K562 (cell line): ENCODE results near the gene FBXL13. TPM values are rescaled to one million over a fixed set of nuclear protein-coding genes. Genes with fewer than 3 reads are reported as not detected.
"Not testable (repeated sequence)": the region's sequence is repeated elsewhere in the genome, so short reads cannot be mapped to it uniquely, and the experiment has no call there.

Experiments used
- ATAC-seq: fragments of 200-7000 bp; cut with Tn5 transposase; 3 replicates; pipeline ENCODE4 v1.9.1; 2020; ENCODE audit warnings: moderate library complexity
- BruUV-seq: library from RNA; stranded (reverse); fragments of 400-500 nt; replicated peaks from 2 replicates; lab custom pipeline; 2021; lab: Mats Ljungman, UMichigan
- CTCF ChIA-PET: fragments of 300-600 bp; formaldehyde crosslinking; extraction: SDS; loops from one replicate; lab custom pipeline; 2021; ENCODE audit warnings: low intra/inter-chr PET ratio; lab: Yijun Ruan, JAX
- POLR2A ChIA-PET: fragments of 300-600, 350-650 bp; sonication (Branson Sonifier 250); formaldehyde crosslinking; extraction: SDS; loops from one replicate; lab custom pipeline; 2021; ENCODE audit warnings: antibody characterized with exemption, inconsistent platforms; lab: Yijun Ruan, JAX
- DNase-seq, 4 experiments: peaks; one replicate each; pipeline versions ENCODE4 v3.0.0 to v3.0.0-alpha.2; 2011 to 2018; ENCODE audit warnings: low spot score in 3 of 4, mixed read lengths in 3 of 4; ENCODE audit errors: extremely low read depth in 1 of 4
- FAIRE-seq: peaks from 2 replicates; lab custom pipeline; 2011; peaks lifted over from hg19 to GRCh38; lab: Jason Lieb, UNC
- H2AFZ ChIP-seq: 2 replicates; pipeline ENCODE4 v1.6.0; 2011; ENCODE audit warnings: low read depth, low read length, control low read depth, inconsistent platforms
- H3K27ac ChIP-seq: fragments of 200-600 bp; 3 replicates; pipeline ENCODE4 v1.8.0; 2011; ENCODE audit warnings: low read depth, mild to moderate bottlenecking, control low read depth, inconsistent platforms, low read length, moderate library complexity, mixed read lengths; ENCODE audit errors: extremely low read depth
- H3K27me3 ChIP-seq, 2 experiments: fragments of 300-600 bp in 1 of 2; 2 replicates in 1 of 2; 3 replicates in 1 of 2; pipeline versions ENCODE4 v1.6.0 to v1.8.0; 2011; ENCODE audit warnings: inconsistent platforms in 2 of 2, low read length in 2 of 2, mild to moderate bottlenecking in 1 of 2, mixed read lengths in 1 of 2, moderate library complexity in 1 of 2; ENCODE audit not compliant: control insufficient read depth in 2 of 2, insufficient read depth in 2 of 2
- H3K36me3 ChIP-seq: fragments of 300-600 bp; 3 replicates; pipeline ENCODE4 v1.8.0; 2011; ENCODE audit warnings: mild to moderate bottlenecking, low read length, inconsistent platforms; ENCODE audit not compliant: control insufficient read depth, insufficient read depth
- H3K4me1 ChIP-seq, 2 experiments: fragments of 200-600 bp in 1 of 2; replicated peaks in 1 of 2; 2 replicates in 1 of 2; 3 replicates in 1 of 2; pipeline versions ENCODE4 v1.5.1 to v1.8.0; 2011; ENCODE audit warnings: inconsistent platforms in 2 of 2, low read length in 2 of 2, mild to moderate bottlenecking in 1 of 2, mixed read lengths in 1 of 2, moderate library complexity in 1 of 2; ENCODE audit not compliant: control insufficient read depth in 2 of 2, insufficient read depth in 2 of 2
- H3K4me2 ChIP-seq: 2 replicates; pipeline ENCODE4 v1.6.1; 2011; ENCODE audit warnings: low read length, control low read depth, inconsistent platforms, mixed read lengths; ENCODE audit not compliant: insufficient read depth
- H3K4me3 ChIP-seq: fragments of 200-600 bp; sonication (generic), shearing (Covaris generic); 2 replicates; pipeline ENCODE4 v1.5.1; 2016; ENCODE audit warnings: control low read depth, inconsistent platforms
- H3K79me2 ChIP-seq: fragments of 200-600 bp; 3 replicates; pipeline ENCODE4 v1.8.0; 2011; ENCODE audit warnings: low read length, inconsistent platforms; ENCODE audit not compliant: control insufficient read depth, insufficient read depth
- H3K9ac ChIP-seq, 2 experiments: 2 replicates each; pipeline versions ENCODE4 v1.6.0 to v1.6.1; 2011; ENCODE audit warnings: low read depth in 2 of 2, low read length in 2 of 2, control low read depth in 1 of 2, inconsistent platforms in 1 of 2, mild to moderate bottlenecking in 1 of 2, mixed read lengths in 1 of 2; ENCODE audit not compliant: insufficient read depth in 1 of 2
- H3K9me1 ChIP-seq: one replicate; pipeline ENCODE4 v1.6.0; 2011; ENCODE audit warnings: inconsistent platforms, mild to moderate bottlenecking, low read length, moderate library complexity; ENCODE audit not compliant: control insufficient read depth, insufficient read depth
- H3K9me3 ChIP-seq: replicated peaks from 2 replicates; pipeline ENCODE4 v1.5.1; 2011; ENCODE audit warnings: low read depth, low read length, inconsistent platforms; ENCODE audit not compliant: control insufficient read depth, insufficient read depth
- H4K20me1 ChIP-seq: replicated peaks from 2 replicates; pipeline ENCODE4 v1.6.1; 2011; ENCODE audit warnings: low read length, inconsistent platforms, mixed read lengths; ENCODE audit not compliant: control insufficient read depth, insufficient read depth
- ATF2 ChIP-seq: sonication (generic); formaldehyde crosslinking; IDR thresholded peaks from 2 replicates; pipeline ENCODE4 v1.8.1; 2022; ENCODE audit warnings: missing genetic modification reagents
- BRD9 ChIP-seq: fragments of 450-650 bp; IDR thresholded peaks from 2 replicates; pipeline ENCODE4 v1.6.1; 2018; ENCODE audit warnings: low read depth; ENCODE audit not compliant: partially characterized antibody
- U2AF1 ChIP-seq: fragments of 200-400 bp; formaldehyde crosslinking; optimal IDR thresholded peaks from 2 replicates; pipeline ENCODE3; 2017; ENCODE audit warnings: mild to moderate bottlenecking, low read depth, low read length, moderate library complexity
- ZSCAN32 ChIP-seq: fragments of 450-650 bp; formaldehyde crosslinking; IDR thresholded peaks from 2 replicates; pipeline ENCODE4 v1.4.0; 2020; ENCODE audit warnings: mild to moderate bottlenecking, moderate library complexity
- WGBS: fragments of 100-300 bp; shearing (Covaris generic); methylation state at CpG from one replicate; pipeline ENCODE4 v1.1.6; 2016; ENCODE audit warnings: low coverage, mixed read lengths; ENCODE audit not compliant: insufficient coverage; ENCODE audit errors: missing lambda C conversion rate; 5-methylcytosine and 5-hydroxymethylcytosine counted together
- in situ Hi-C: fragments of 300-500 bp; cut with MboI; formaldehyde crosslinking; loops from 4 replicates; pipeline ENCODE4 v1.15.0; 2018; ENCODE audit warnings: inconsistent platforms, mixed read lengths
- intact Hi-C: fragments of 100-400 bp; cut with micrococcal nuclease; formaldehyde crosslinking; loops from 2 replicates; pipeline ENCODE4 v1.14.2; 2022
- polyA plus RNA-seq, 8 experiments: library from polyadenylated mRNA; depleted of rRNA in 4 of 8; stranded (reverse) in 5 of 8; unstranded in 3 of 8; fragments of >200 nt; fragmentation: Nextera tagmentation in 2 of 8; fragmentation: Illumina TruSeq in 1 of 8; extraction: Ambion mirVana in 2 of 8; extraction: Trizol in 1 of 8; gene quantifications; 2 replicates each; pipeline versions ENCODE4 v1.2.1 to v1.2.3, GENCODE V29; 2011 to 2014; ENCODE audit warnings: inconsistent platforms in 1 of 8, missing spikeins in 1 of 8
- total RNA-seq, 7 experiments: library from RNA; depleted of rRNA in 6 of 7; stranded (reverse); fragments of >200 nt in 6 of 7; fragmentation: Illumina TruSeq in 2 of 7; extraction: Trizol in 2 of 7; gene quantifications; 2 replicates each; pipeline versions ENCODE4 v1.2.1 to v1.2.3, GENCODE V29; 2011 to 2021; ENCODE audit warnings: low replicate concordance in 1 of 7
- TF ChIP-seq, protein P1 (sequence below), 2 experiments: fragments of 450-650 bp; conservative IDR thresholded peaks; 2 replicates each; pipeline ENCODE4 v1.6.1; 2017; ENCODE audit warnings: mild to moderate bottlenecking in 2 of 2, moderate library complexity in 2 of 2

The FBXL13 gene
- total and polyA plus RNA-seq, 9 of the 15 experiments (the other 6 are each of a cell fraction or from before 2014, with no cell fraction given) = 16.3 to 55.0 (median 25.4) TPM

GRCh38 chr7:103093429-103093828, 18.8 kb upstream of the FBXL13 start:
- Histone ChIP-seq H3K9ac (no peak overlapping the region), H3K4me3 (no peak overlapping the region), H3K9me1 (no peaks in the 10 kb centered on the region), H3K9me3 (no peaks in the 10 kb centered on the region)
- POLR2A ChIA-PET = interaction anchor here (1.2 kb wide), 1 partner anchor 18 kb away, joined by 4 read pairs; the partner anchor contains the start of gene ARMC10
- BruUV-seq = no TSS peak
- DNase-seq = no peak
- WGBS = 35% methylated on average over 1 of the region's 1 CpG
- TF ChIP-seq ATF2 = no peak
- TF ChIP-seq BRD9 = no peak
- TF ChIP-seq, protein P1, sequence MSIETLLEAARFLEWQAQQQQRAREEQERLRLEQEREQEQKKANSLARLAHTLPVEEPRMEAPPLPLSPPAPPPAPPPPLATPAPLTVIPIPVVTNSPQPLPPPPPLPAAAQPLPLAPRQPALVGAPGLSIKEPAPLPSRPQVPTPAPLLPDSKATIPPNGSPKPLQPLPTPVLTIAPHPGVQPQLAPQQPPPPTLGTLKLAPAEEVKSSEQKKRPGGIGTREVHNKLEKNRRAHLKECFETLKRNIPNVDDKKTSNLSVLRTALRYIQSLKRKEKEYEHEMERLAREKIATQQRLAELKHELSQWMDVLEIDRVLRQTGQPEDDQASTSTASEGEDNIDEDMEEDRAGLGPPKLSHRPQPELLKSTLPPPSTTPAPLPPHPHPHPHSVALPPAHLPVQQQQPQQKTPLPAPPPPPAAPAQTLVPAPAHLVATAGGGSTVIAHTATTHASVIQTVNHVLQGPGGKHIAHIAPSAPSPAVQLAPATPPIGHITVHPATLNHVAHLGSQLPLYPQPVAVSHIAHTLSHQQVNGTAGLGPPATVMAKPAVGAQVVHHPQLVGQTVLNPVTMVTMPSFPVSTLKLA (conservative IDR thresholded peaks at IDR 0.05) = no peak
- no peak for TF ChIP-seq U2AF1
- no peak for TF ChIP-seq ZSCAN32 (CRISPR knock-in tag)
- TF ChIP-seq, all 486 proteins: peak for 0
- ATAC-seq (no peak), FAIRE-seq (no peak)
- CTCF ChIA-PET = interaction anchor here (0.8 to 1.2 kb wide), 2 partner anchors 204 to 314 kb away, joined by 3 to 5 read pairs; partner anchors contain the start of gene PMPCB
- Histone ChIP-seq H3K4me2 (no peak overlapping the region), H3K79me2 (no peaks in the 10 kb centered on the region), H4K20me1 (no peaks in the 10 kb centered on the region), H3K4me1 (no peaks in the 10 kb centered on the region), H3K36me3 (peaks cover 81% of the 10 kb centered on the region), H2AFZ (no peak overlapping the region), H3K27ac (no peak overlapping the region), H3K27me3 (no peaks in the 10 kb centered on the region)
- in situ Hi-C loops = no loop called here
- intact Hi-C loops = no loop called here

DNA sequence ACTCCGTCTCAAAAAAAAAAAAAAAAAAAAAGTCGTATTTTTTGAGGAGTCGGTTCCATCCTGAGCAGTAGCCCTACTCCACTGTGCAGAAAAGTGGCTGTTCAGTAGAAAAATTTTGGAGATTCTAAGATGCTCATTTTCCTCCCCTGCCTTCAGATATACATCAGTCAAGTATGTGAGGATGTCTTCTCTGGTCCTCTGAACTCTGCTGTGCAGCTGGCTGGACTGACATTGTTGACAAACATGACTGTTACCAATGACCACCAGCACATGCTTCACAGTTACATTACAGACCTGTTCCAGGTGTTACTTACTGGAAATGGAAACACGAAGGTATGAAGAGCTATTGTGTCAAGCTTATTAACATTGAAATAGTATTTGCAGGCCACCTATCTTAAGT, 17.7 kb upstream of the FBXL13 start:
- FAIRE-seq = peak; percentile 48
- POLR2A ChIA-PET = interaction anchor here (0.6 to 1.2 kb wide), 3 partner anchors 9 to 32 kb away, joined by 3 to 4 read pairs (median 3); partner anchors contain the start of gene ARMC10
- H3K27me3 ChIP-seq, BruUV-seq, H3K9me3 ChIP-seq, intact Hi-C loops, DNase-seq, H3K4me1 ChIP-seq, in situ Hi-C loops, H3K27ac ChIP-seq, CTCF ChIA-PET, H3K79me2 ChIP-seq, ATAC-seq, H2AFZ ChIP-seq, H4K20me1 ChIP-seq, H3K4me2 ChIP-seq, H3K9ac ChIP-seq, H3K9me1 ChIP-seq, H3K4me3 ChIP-seq: not testable (repeated sequence)
- 85% methylated on average over 2 of the region's 4 CpGs for WGBS
- H3K36me3 ChIP-seq = peaks cover 86% of the 10 kb centered on the region
